Lung (tissue), 12 donors: ENCODE measurements around the gene PHACTR1. TPM values are rescaled to one million over a fixed set of nuclear protein-coding genes. Genes with fewer than 3 reads are reported as not detected.

Source experiments
- ATAC-seq: fragments of 200-7000 bp; cut with Tn5 transposase; one replicate; pipeline ENCODE4 v1.9.1; 2020; ENCODE audit warnings: moderate number of reproducible peaks; ENCODE audit not compliant: insufficient read depth, low FRiP score
- DNase-seq, 3 donors: peaks; one replicate each; pipeline ENCODE4 v3.0.0-alpha.2; 2013 to 2017
- H3K27ac ChIP-seq, 2 donors: one replicate each; pipeline ENCODE4 v1.5.1; 2013; ENCODE audit warnings: mild to moderate bottlenecking in 2 of 2, moderate library complexity in 2 of 2, control low read depth in 1 of 2, inconsistent platforms in 1 of 2, low read depth in 1 of 2, low read length in 1 of 2
- H3K27me3 ChIP-seq, 3 donors: one replicate each; pipeline ENCODE4 v1.5.1; 2013; ENCODE audit warnings: low read length in 2 of 3; ENCODE audit not compliant: control insufficient read depth in 3 of 3, insufficient read depth in 3 of 3
- H3K36me3 ChIP-seq, 4 donors: one replicate each; pipeline ENCODE4 v1.5.1; 2013; ENCODE audit warnings: low read length in 4 of 4, mild to moderate bottlenecking in 1 of 4, moderate library complexity in 1 of 4; ENCODE audit not compliant: control insufficient read depth in 4 of 4, insufficient read depth in 4 of 4
- H3K4me1 ChIP-seq, 5 donors: one replicate each; pipeline ENCODE4 v1.5.1; 2013; ENCODE audit warnings: low read length in 5 of 5, mild to moderate bottlenecking in 2 of 5, moderate library complexity in 1 of 5; ENCODE audit not compliant: control insufficient read depth in 5 of 5, insufficient read depth in 5 of 5
- H3K4me3 ChIP-seq: one replicate; pipeline ENCODE4 v1.5.1; 2013; ENCODE audit warnings: mild to moderate bottlenecking, control low read depth, moderate library complexity
- H3K9ac ChIP-seq, 2 donors: one replicate each; pipeline ENCODE4 v1.5.1; 2013; ENCODE audit warnings: low read length in 2 of 2, control low read depth in 1 of 2; ENCODE audit not compliant: insufficient read depth in 1 of 2
- H3K9me3 ChIP-seq, 4 donors: one replicate each; pipeline ENCODE4 v1.5.1; 2013; ENCODE audit warnings: low read length in 3 of 4, mild to moderate bottlenecking in 1 of 4, moderate library complexity in 1 of 4; ENCODE audit not compliant: control insufficient read depth in 4 of 4, insufficient read depth in 3 of 4
- CTCF ChIP-seq: IDR thresholded peaks from 2 replicates; pipeline ENCODE4 v1.5.1; 2012; ENCODE audit warnings: mild to moderate bottlenecking; ENCODE audit errors: control extremely low read depth, extremely low read depth
- WGBS, 2 donors: extraction: QIAGEN DNeasy Blood & Tissue Kit; methylation state at CpG; one replicate each; pipeline ENCODE4 v1.1.7; 2013; 5-methylcytosine and 5-hydroxymethylcytosine counted together
- polyA plus RNA-seq, 2 donors: library from polyadenylated mRNA; stranded (reverse); fragments of 200-250 nt; gene quantifications; one replicate each; pipeline ENCODE4 v1.2.1, GENCODE V29; 2013
- total RNA-seq, 2 donors: library from RNA; depleted of rRNA in 1 of 2; stranded (reverse); fragments of >200 nt in 1 of 2; gene quantifications; one replicate each; pipeline ENCODE4 v1.2.1, GENCODE V29; 2014 to 2021
- donor health status: control.
- donor health status: control.
- donor health status: Bipolar disorder and iron deficiency.
- donor health status: healthy.
- donor health status: DM: yes; HTN: yes; CAD: no.

Gene PHACTR1
- total and polyA plus RNA-seq, 4 donors: 16.3 to 58.8 (median 41.9) TPM

DNA sequence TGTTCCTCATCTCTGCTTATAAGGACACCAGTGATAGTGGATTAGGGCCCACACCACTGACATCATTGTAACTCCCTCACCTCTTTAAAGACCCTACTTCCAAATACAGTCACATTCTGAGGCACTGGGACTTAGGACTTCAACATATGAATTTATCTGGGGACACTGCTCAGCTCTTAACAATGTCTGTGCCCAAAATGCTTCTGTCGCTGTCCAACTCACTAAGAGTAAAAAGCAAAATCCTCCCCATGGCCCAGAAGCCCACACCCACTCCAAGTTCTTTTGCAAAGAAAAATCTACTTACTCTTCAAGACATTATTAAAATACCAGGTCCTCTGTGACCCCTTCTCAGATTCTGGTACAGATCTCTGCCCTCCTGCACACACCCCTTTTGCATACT is 495.5 kb downstream of the PHACTR1 start:
- Histone ChIP-seq H3K4me3 (no peak overlapping the region), H3K9me3 (peaks cover 0 to 3% (median 0%) of the 10 kb centered on the region in 4 donors), H3K9ac (no peak overlapping the region), H3K27ac (no peak overlapping the region), H3K27me3 (no peaks in the 10 kb centered on the region), H3K4me1 (peaks cover 0 to 4% (median 0%) of the 10 kb centered on the region in 5 donors), H3K36me3 (peaks cover 0 to 8% (median 3%) of the 10 kb centered on the region in 4 donors)
- DNase-seq (no peak), ATAC-seq (no peak)
- TF ChIP-seq CTCF: no peak
- WGBS, 2 donors: 92 to 96% methylated on average over 1 of the region's 1 CpG

DNA sequence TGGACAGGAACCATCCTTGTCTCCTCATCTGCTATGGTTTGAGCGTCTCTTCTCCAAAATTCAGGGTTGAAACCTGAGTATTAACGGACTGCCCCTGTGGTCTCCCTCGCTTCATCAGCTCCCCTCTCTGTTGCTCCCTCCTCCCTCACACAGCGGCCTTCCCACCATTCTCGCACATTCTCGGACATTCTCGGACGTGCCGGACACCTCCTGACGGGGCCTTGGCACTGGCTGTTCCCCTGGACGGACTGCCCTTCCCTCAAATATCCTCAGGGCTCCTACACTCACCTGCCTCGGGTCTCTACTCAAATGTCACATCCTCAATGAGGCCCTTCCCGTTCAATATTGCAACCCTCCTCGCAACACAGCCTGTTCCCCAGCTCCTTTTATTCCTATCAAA is 496.0 kb downstream of the PHACTR1 start:
- 94 to 98% methylated on average over 14 of the region's 14 CpGs for whole genome bisulfite sequencing, 2 donors
- peaks cover 0 to 3% (median 0%) of the 10 kb centered on the region in 4 donors for H3K9me3 ChIP-seq
- H3K4me3 ChIP-seq: no peak overlapping the region
- DNase-seq (no peak), ATAC-seq (no peak)
- H3K27me3 ChIP-seq: no peaks in the 10 kb centered on the region
- no peak overlapping the region for H3K9ac ChIP-seq
- H3K27ac ChIP-seq: no peak overlapping the region
- no peak for TF ChIP-seq CTCF
- H3K36me3 ChIP-seq: peaks cover 0 to 8% (median 2%) of the 10 kb centered on the region in 4 donors
- H3K4me1 ChIP-seq: peaks cover 0 to 4% (median 0%) of the 10 kb centered on the region in 5 donors

DNA sequence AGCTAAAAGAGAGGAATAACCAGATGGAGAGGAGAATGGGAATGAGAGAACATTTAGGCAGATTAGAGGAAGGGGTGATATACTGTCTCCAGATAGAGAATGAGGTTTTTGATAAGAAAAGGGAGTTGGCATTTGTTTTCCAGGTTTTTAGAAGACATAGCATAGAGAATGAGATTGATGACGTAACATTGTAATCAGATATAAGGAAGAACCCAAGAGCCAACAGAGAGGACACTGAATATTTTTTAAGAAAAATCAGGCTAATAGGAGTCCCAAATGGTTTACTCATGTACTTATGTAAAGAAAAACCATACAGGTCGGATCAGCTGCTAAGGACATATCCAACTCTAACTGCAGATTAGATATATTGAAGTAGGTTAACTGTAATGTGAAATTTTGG is 498.8 kb downstream of the PHACTR1 start:
- ATAC-seq: no peak

More for the DNA sequence above, 498.8 kb downstream of the PHACTR1 start:
- Histone ChIP-seq H3K9me3 (peaks cover 0 to 3% (median 0%) of the 10 kb centered on the region in 4 donors), H3K4me1 (peaks cover 0 to 4% (median 0%) of the 10 kb centered on the region in 5 donors), H3K27ac (peak overlapping the region in 1 of 2 donors; percentile 6), H3K4me3 (no peak overlapping the region), H3K9ac (no peak overlapping the region), H3K27me3 (no peaks in the 10 kb centered on the region), H3K36me3 (peaks cover 0 to 9% (median under 1%) of the 10 kb centered on the region in 4 donors)
- DNase-seq: no peak
- 91 to 96% methylated on average over 2 of the region's 2 CpGs for WGBS, 2 donors
- no peak for TF ChIP-seq CTCF
